ENCODE measurements around the gene PPHLN1.

PPHLN1 gene

GRCh38 chr12:42409471-42409870 is 83.5 kb downstream of the PPHLN1 start:
- ATAC-seq, result no peak
- TF ChIP-seq ISL1 (CRISPR knock-in tag; IDR thresholded peaks at IDR 0.05) (no peak), TCF4 (CRISPR knock-in tag; IDR thresholded peaks at IDR 0.05; ENCODE audit: borderline replicate concordance) (no peak), ZFP3 (CRISPR knock-in tag; IDR thresholded peaks at IDR 0.05) (no peak), ESRRG (CRISPR knock-in tag; IDR thresholded peaks at IDR 0.05) (no peak), CSRNP3 (CRISPR knock-in tag; IDR thresholded peaks at IDR 0.05) (no peak), CREB5 (CRISPR knock-in tag; IDR thresholded peaks at IDR 0.05; ENCODE audit: low read depth) (no peak), ZC3H10 (CRISPR knock-in tag; IDR thresholded peaks at IDR 0.05) (no peak)

GRCh38 chr12:42410340-42410739 is 84.4 kb downstream of the PPHLN1 start:
- TF ChIP-seq BACH2 (CRISPR knock-in tag; IDR thresholded peaks at IDR 0.05; ENCODE audit: borderline replicate concordance), result no peak
- no peak for TF ChIP-seq ARNTL (CRISPR knock-in tag; IDR thresholded peaks at IDR 0.05; ENCODE audit: borderline replicate concordance, low read depth)
- peak; percentile 66 for TF ChIP-seq ISL1 (CRISPR knock-in tag; IDR thresholded peaks at IDR 0.05)
- ATAC-seq, result no peak

GRCh38 chr12:42420395-42420794 is 94.4 kb downstream of the PPHLN1 start:
- no peak for ATAC-seq
- TF ChIP-seq ZFP30 (CRISPR knock-in tag; IDR thresholded peaks at IDR 0.05), result no peak
- TF ChIP-seq ZC3H10 (CRISPR knock-in tag; IDR thresholded peaks at IDR 0.05), result no peak
- TF ChIP-seq TOX (CRISPR knock-in tag; IDR thresholded peaks at IDR 0.05; ENCODE audit: borderline replicate concordance), result no peak
- no peak for TF ChIP-seq TSHZ2 (CRISPR knock-in tag; IDR thresholded peaks at IDR 0.05)
- no peak for TF ChIP-seq ZFP3 (CRISPR knock-in tag; IDR thresholded peaks at IDR 0.05)
- no peak for TF ChIP-seq POU6F1 (CRISPR knock-in tag; IDR thresholded peaks at IDR 0.05; ENCODE audit: borderline replicate concordance, low read depth)
- TF ChIP-seq CSRNP3 (CRISPR knock-in tag; IDR thresholded peaks at IDR 0.05), result no peak
- TF ChIP-seq SNAI2 (CRISPR knock-in tag; IDR thresholded peaks at IDR 0.05), result no peak
- TF ChIP-seq RARB (CRISPR knock-in tag; IDR thresholded peaks at IDR 0.05), result no peak
- TF ChIP-seq ZNF70 (CRISPR knock-in tag; IDR thresholded peaks at IDR 0.05), result no peak
- no peak for TF ChIP-seq ZNF565 (CRISPR knock-in tag; conservative IDR thresholded peaks at IDR 0.05; ENCODE audit: low read depth)
- TF ChIP-seq OSR1 (CRISPR knock-in tag; IDR thresholded peaks at IDR 0.05), result no peak
- no peak for TF ChIP-seq CSDC2 (CRISPR knock-in tag; IDR thresholded peaks at IDR 0.05)
- TF ChIP-seq BACH2 (CRISPR knock-in tag; IDR thresholded peaks at IDR 0.05; ENCODE audit: borderline replicate concordance), result no peak
- TF ChIP-seq PPARA (CRISPR knock-in tag; IDR thresholded peaks at IDR 0.05; ENCODE audit: borderline replicate concordance), result no peak
- no peak for TF ChIP-seq ARNTL (CRISPR knock-in tag; IDR thresholded peaks at IDR 0.05; ENCODE audit: borderline replicate concordance, low read depth)
- TF ChIP-seq TCF4 (CRISPR knock-in tag; IDR thresholded peaks at IDR 0.05; ENCODE audit: borderline replicate concordance), result no peak
- no peak for TF ChIP-seq PATZ1 (CRISPR knock-in tag; IDR thresholded peaks at IDR 0.05; ENCODE audit: borderline replicate concordance)
- no peak for TF ChIP-seq GLIS3 (CRISPR knock-in tag; IDR thresholded peaks at IDR 0.05)

Data from SK-N-SH treated with all-trans-retinoic acid at 6 μM for 48 hours (cell line).